Adrenal gland (tissue), 5 donors: ENCODE data around the gene TRPM8.

ENCODE experiments used
- CTCF ChIP-seq, 6 experiments: fragments of 450-650 bp in 4 of 6; fragments of 200-600 bp in 2 of 6; sonication (generic) in 1 of 6; IDR thresholded peaks; 1 replicate in 5 of 6; 2 replicates in 1 of 6; pipeline versions ENCODE4 v1.5.1 to v1.8.0; 2016 to 2021; ENCODE audit warnings: antibody characterized with exemption in 6 of 6, mild to moderate bottlenecking in 2 of 6, moderate library complexity in 1 of 6
- POLR2A ChIP-seq, 2 donors: fragments of 450-650 bp; IDR thresholded peaks; one replicate each; pipeline ENCODE4 v1.6.1; 2017; ENCODE audit warnings: antibody characterized with exemption in 2 of 2, mild to moderate bottlenecking in 2 of 2, moderate library complexity in 1 of 2
- donor health status: DM: no; HTN: no; CAD: no.

GRCh38 chr2:233936089-233936488, 18.9 kb downstream of the TRPM8 start:
- TF ChIP-seq CTCF (IDR thresholded peaks at IDR 0.05) (no peak), POLR2A (IDR thresholded peaks at IDR 0.05) (no peak)
